ENCODE data around the gene GPX3. TPM values are rescaled to one million over a fixed set of nuclear protein-coding genes. Genes with fewer than 3 reads are reported as not detected.

The GPX3 gene
- total and polyA plus RNA-seq, 2 of the 13 experiments (the other 11 are each of a cell fraction or from before 2014, with no cell fraction given): 33.8 to 1,892 TPM

GRCh38 chr5:151053796-151054462 lies 33.5 kb downstream of the GPX3 start:
- Histone ChIP-seq H3K36me3 (replicated peaks in 1 of 2; ENCODE audit: control insufficient read depth in 1 of 2, insufficient read depth in 2 of 2, low read length in 2 of 2) (peaks cover 45 to 73% of the 10 kb centered on the region in 2 experiments), H3K4me3 (replicated peaks in 1 of 3; ENCODE audit: insufficient read depth in 1 of 3, low read depth in 2 of 3, low read length in 3 of 3) (no peak overlapping the region), H3K9ac (ENCODE audit: insufficient read depth, low read depth, low read length) (no peak overlapping the region), H3K4me2 (ENCODE audit: low read depth, low read length) (no peak overlapping the region), H3K9me3 (ENCODE audit: low read length) (no peaks in the 10 kb centered on the region), H2AFZ (ENCODE audit: low read length) (no peak overlapping the region), H3K27me3 (ENCODE audit: control insufficient read depth in 1 of 2, insufficient read depth in 2 of 2, low read length in 2 of 2) (no peaks in the 10 kb centered on the region), H4K20me1 (ENCODE audit: insufficient read depth, low read length) (0 out of 2 replicates have a peak, but pooled peaks cover 3% of the 10 kb centered on the region), H3K79me2 (ENCODE audit: insufficient read depth, low read length) (no peaks in the 10 kb centered on the region), H3K4me1 (ENCODE audit: insufficient read depth, low read length) (no peaks in the 10 kb centered on the region), H3K27ac (ENCODE audit: extremely low read length, insufficient read depth, low read length) (no peak overlapping the region)
- no TSS peak for BruUV-seq (replicated peaks)
- intact Hi-C loops (cut with micrococcal nuclease; ENCODE audit: unreplicated experiment): loop anchor here (5.0 kb wide), 1 partner anchor 33 kb away; no protein-coding TSS in a partner anchor
- WGBS (ENCODE audit: low lambda C conversion rate): 96% methylated on average over 4 of the region's 4 CpGs
- TF ChIP-seq ZNF83 (CRISPR knock-in tag; IDR thresholded peaks at IDR 0.05; ENCODE audit: borderline replicate concordance) (no peak), BATF2 (CRISPR knock-in tag; IDR thresholded peaks at IDR 0.05) (no peak), ZSCAN20 (CRISPR knock-in tag; IDR thresholded peaks at IDR 0.05; ENCODE audit: borderline replicate concordance) (no peak), LCORL (IDR thresholded peaks at IDR 0.05) (no peak), LCORL (CRISPR knock-in tag; IDR thresholded peaks at IDR 0.05) (no peak), ZNF333 (CRISPR knock-in tag; IDR thresholded peaks at IDR 0.05; ENCODE audit: borderline replicate concordance) (no peak)
- ATAC-seq: no peak
- CTCF ChIA-PET (ENCODE audit: low intra/inter-chr PET ratio, low total read pairs): interaction anchor here (1.9 kb wide), 1 partner anchor 61 kb away, joined by 6 read pairs; no protein-coding TSS in a partner anchor
- POLR2A ChIA-PET: no interaction called here
- FAIRE-seq: no peak
- in situ Hi-C loops (cut with HindIII; ENCODE audit: extremely low pct_ligation_motif_present, low pct_unique_long_range_greater_than_20kb): loop anchor here (5.0 kb wide), 1 partner anchor 63 kb away; no protein-coding TSS in a partner anchor
- no peak for DNase-seq (ENCODE audit: low spot score)

DNA sequence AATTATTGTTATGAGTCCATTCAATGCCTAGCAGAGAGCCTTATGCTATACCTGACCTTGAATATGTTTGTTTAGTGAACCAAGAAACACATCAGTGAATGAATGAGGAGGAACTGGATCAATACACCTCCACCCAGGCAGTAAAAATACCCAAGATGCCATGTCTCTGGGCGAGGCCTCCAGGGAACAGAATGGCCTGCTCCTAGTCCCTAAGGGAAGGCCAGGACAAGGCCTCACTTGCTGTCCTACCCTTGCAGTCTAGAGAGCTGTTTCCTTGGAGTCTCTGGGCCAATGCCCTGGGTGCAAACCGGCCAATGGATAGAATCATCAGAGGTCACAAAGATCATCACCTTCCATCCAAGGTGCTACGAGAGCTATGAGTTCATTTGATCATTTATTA lies 34.3 kb downstream of the GPX3 start:
- H3K4me3 ChIP-seq (replicated peaks in 1 of 3; ENCODE audit: insufficient read depth in 1 of 3, low read depth in 2 of 3, low read length in 3 of 3): no peak overlapping the region
- no peaks in the 10 kb centered on the region for H3K27me3 ChIP-seq (ENCODE audit: control insufficient read depth in 1 of 2, insufficient read depth in 2 of 2, low read length in 2 of 2)
- TF ChIP-seq SP1 (IDR thresholded peaks at IDR 0.05) (no peak), SP1 (CRISPR knock-in tag; IDR thresholded peaks at IDR 0.05) (no peak), ZNF547 (CRISPR knock-in tag; IDR thresholded peaks at IDR 0.05) (no peak), ZNF18 (CRISPR knock-in tag; IDR thresholded peaks at IDR 0.05; ENCODE audit: insufficient replicate concordance) (no peak), ZNF557 (CRISPR knock-in tag; IDR thresholded peaks at IDR 0.05) (no peak), SMYD3 (CRISPR knock-in tag; IDR thresholded peaks at IDR 0.05) (no peak), REL (CRISPR knock-in tag; conservative IDR thresholded peaks at IDR 0.05) (no peak), KDM3A (CRISPR knock-in tag; IDR thresholded peaks at IDR 0.05; ENCODE audit: low read depth) (no peak)
- TF ChIP-seq, protein P1, sequence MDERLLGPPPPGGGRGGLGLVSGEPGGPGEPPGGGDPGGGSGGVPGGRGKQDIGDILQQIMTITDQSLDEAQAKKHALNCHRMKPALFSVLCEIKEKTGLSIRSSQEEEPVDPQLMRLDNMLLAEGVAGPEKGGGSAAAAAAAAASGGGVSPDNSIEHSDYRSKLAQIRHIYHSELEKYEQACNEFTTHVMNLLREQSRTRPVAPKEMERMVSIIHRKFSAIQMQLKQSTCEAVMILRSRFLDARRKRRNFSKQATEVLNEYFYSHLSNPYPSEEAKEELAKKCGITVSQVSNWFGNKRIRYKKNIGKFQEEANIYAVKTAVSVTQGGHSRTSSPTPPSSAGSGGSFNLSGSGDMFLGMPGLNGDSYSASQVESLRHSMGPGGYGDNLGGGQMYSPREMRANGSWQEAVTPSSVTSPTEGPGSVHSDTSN (CRISPR knock-in tag; IDR thresholded peaks at IDR 0.05): no peak
- no peaks in the 10 kb centered on the region for H3K4me1 ChIP-seq (ENCODE audit: insufficient read depth, low read length)
- intact Hi-C loops (cut with micrococcal nuclease; ENCODE audit: unreplicated experiment) (loop anchor here (5.0 kb wide), 1 partner anchor 33 kb away; no protein-coding TSS in a partner anchor), in situ Hi-C loops (cut with HindIII; ENCODE audit: extremely low pct_ligation_motif_present, low pct_unique_long_range_greater_than_20kb) (loop anchor here (5.0 kb wide), 1 partner anchor 63 kb away; no protein-coding TSS in a partner anchor)
- CTCF ChIA-PET (ENCODE audit: low intra/inter-chr PET ratio, low total read pairs): interaction anchor here (1.9 kb wide), 1 partner anchor 60 kb away, joined by 6 read pairs; no protein-coding TSS in a partner anchor
- no peak for DNase-seq (ENCODE audit: low spot score)
- BruUV-seq (replicated peaks): no TSS peak
- no peaks in the 10 kb centered on the region for H3K79me2 ChIP-seq (ENCODE audit: insufficient read depth, low read length)
- 100% methylated on average over 3 of the region's 3 CpGs for WGBS (ENCODE audit: low lambda C conversion rate)
- POLR2A ChIA-PET: no interaction called here
- no peak overlapping the region for H3K4me2 ChIP-seq (ENCODE audit: low read depth, low read length)
- H3K9ac ChIP-seq (ENCODE audit: insufficient read depth, low read depth, low read length): no peak overlapping the region
- H4K20me1 ChIP-seq (ENCODE audit: insufficient read depth, low read length): peaks cover 3% of the 10 kb centered on the region; the same call in 1 of the 2 replicates
- H2AFZ ChIP-seq (ENCODE audit: low read length): no peak overlapping the region
- ATAC-seq: no peak
- no peak for FAIRE-seq
- peaks cover 43 to 73% of the 10 kb centered on the region in 2 experiments for H3K36me3 ChIP-seq (replicated peaks in 1 of 2; ENCODE audit: control insufficient read depth in 1 of 2, insufficient read depth in 2 of 2, low read length in 2 of 2)
- no peaks in the 10 kb centered on the region for H3K9me3 ChIP-seq (ENCODE audit: low read length)
- H3K27ac ChIP-seq (ENCODE audit: extremely low read length, insufficient read depth, low read length): no peak overlapping the region
